ENCODE measurements around the gene MIEF2. TPM values are rescaled to one million over a fixed set of nuclear protein-coding genes. Genes with fewer than 3 reads are reported as not detected.

MIEF2 gene
- total and polyA plus RNA-seq, 2 donors (not counting 3 experiments of a cell fraction or from before 2014, with no cell fraction given) = 8.3 to 22.7 TPM

DNA sequence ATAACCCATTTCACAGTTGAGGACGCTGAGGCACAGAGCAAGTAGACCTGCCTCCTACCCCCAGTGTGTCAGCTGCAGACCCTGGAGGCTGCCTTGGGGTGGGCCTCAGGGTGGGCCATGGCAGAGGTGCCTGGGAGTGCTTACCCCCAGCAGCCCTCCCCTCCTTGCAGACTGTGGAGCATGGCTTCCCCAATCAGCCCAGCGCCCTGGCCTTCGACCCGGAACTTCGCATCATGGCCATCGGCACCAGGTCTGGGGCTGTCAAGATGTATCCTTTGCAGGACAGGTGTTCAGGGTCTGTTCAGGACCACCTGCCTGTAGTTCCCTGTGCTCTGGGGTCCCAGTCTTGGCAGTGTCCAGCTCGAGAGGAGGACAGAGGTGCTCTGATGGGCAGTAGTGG, 30.7 kb upstream of the MIEF2 start:
- ChIA-PET CTCF (no interaction called here), POLR2A (no interaction called here)
- no peak overlapping the region for H3K4me2 ChIP-seq (ENCODE audit: insufficient read depth, low read length)
- peaks cover 11% of the 10 kb centered on the region for H3K4me1 ChIP-seq (ENCODE audit: control insufficient read depth, extremely low read depth, insufficient read depth, low read length)
- no peak for FAIRE-seq
- no peak overlapping the region for H3K9ac ChIP-seq (replicated peaks; ENCODE audit: extremely low read depth, insufficient read depth, low read length)
- no peaks in the 10 kb centered on the region for H4K20me1 ChIP-seq (replicated peaks; ENCODE audit: control insufficient read depth, extremely low read depth, insufficient read depth, low read length)
- no peaks in the 10 kb centered on the region for H3K27me3 ChIP-seq (ENCODE audit: control insufficient read depth in 2 of 2, insufficient read depth in 2 of 2, low read length in 2 of 2)
- BruUV-seq (replicated peaks) = no TSS peak
- intact Hi-C loops (cut with micrococcal nuclease) = no loop called here
- peaks cover 3 to 18% of the 10 kb centered on the region in 2 experiments for H3K36me3 ChIP-seq (ENCODE audit: control insufficient read depth in 2 of 2, extremely low read depth in 1 of 2, insufficient read depth in 2 of 2, low read length in 2 of 2)
- H3K9me1 ChIP-seq (replicated peaks; ENCODE audit: control insufficient read depth, extremely low read depth, insufficient read depth, low read length) = no peaks in the 10 kb centered on the region
- H2AFZ ChIP-seq (ENCODE audit: low read depth, low read length) = no peak overlapping the region
- H3K79me2 ChIP-seq (ENCODE audit: control insufficient read depth, insufficient read depth, low read length) = peaks cover 45% of the 10 kb centered on the region
- H3K4me3 ChIP-seq (replicated peaks in 1 of 3; ENCODE audit: insufficient read depth in 1 of 3, low read depth in 1 of 3, low read length in 3 of 3) = no peak overlapping the region
- TF ChIP-seq, protein P1, sequence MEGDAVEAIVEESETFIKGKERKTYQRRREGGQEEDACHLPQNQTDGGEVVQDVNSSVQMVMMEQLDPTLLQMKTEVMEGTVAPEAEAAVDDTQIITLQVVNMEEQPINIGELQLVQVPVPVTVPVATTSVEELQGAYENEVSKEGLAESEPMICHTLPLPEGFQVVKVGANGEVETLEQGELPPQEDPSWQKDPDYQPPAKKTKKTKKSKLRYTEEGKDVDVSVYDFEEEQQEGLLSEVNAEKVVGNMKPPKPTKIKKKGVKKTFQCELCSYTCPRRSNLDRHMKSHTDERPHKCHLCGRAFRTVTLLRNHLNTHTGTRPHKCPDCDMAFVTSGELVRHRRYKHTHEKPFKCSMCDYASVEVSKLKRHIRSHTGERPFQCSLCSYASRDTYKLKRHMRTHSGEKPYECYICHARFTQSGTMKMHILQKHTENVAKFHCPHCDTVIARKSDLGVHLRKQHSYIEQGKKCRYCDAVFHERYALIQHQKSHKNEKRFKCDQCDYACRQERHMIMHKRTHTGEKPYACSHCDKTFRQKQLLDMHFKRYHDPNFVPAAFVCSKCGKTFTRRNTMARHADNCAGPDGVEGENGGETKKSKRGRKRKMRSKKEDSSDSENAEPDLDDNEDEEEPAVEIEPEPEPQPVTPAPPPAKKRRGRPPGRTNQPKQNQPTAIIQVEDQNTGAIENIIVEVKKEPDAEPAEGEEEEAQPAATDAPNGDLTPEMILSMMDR (IDR thresholded peaks at IDR 0.05; ENCODE audit: extremely low read depth in 1 of 2, insufficient read depth in 1 of 2, low read depth in 1 of 2, low read length in 2 of 2) = no peak
- TF ChIP-seq JUN (IDR thresholded peaks at IDR 0.05; ENCODE audit: borderline replicate concordance, insufficient read depth, insufficient read length, low read depth) = no peak
- TF ChIP-seq, protein P2, sequence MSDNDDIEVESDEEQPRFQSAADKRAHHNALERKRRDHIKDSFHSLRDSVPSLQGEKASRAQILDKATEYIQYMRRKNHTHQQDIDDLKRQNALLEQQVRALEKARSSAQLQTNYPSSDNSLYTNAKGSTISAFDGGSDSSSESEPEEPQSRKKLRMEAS (IDR thresholded peaks at IDR 0.05; ENCODE audit: insufficient read depth, insufficient read length) = no peak
- TF ChIP-seq FOS (IDR thresholded peaks at IDR 0.05; ENCODE audit: borderline replicate concordance, insufficient read depth, low read length) = no peak
- no peak for TF ChIP-seq GATA2 (IDR thresholded peaks at IDR 0.05; ENCODE audit: insufficient read depth, insufficient read length, low read depth, low read length)
- no peak for TF ChIP-seq EZH2 (IDR thresholded peaks at IDR 0.05; ENCODE audit: borderline replicate concordance, low read depth, low read length, severe bottlenecking)
- TF ChIP-seq POLR2AphosphoS5 (IDR thresholded peaks at IDR 0.05; ENCODE audit: insufficient read depth, low read depth, low read length) = no peak
- no peak for TF ChIP-seq POLR2A (IDR thresholded peaks at IDR 0.05; ENCODE audit: low read depth, low read length)
- no peak for TF ChIP-seq MYC (IDR thresholded peaks at IDR 0.05; ENCODE audit: low read depth, low read length)
- H3K27ac ChIP-seq (ENCODE audit: insufficient read depth, low read depth, low read length) = no peak overlapping the region
- H3K9me3 ChIP-seq (replicated peaks; ENCODE audit: control insufficient read depth, insufficient read depth, low read length) = no peaks in the 10 kb centered on the region
- DNase-seq (ENCODE audit: low read depth, low spot score) = no peak
- dilution Hi-C loops (cut with MboI; ENCODE audit: extremely low pct_ligation_motif_present, low sequenced_read_pairs) = no loop called here
